GM18951 (cell line): Measurements from ENCODE around the gene CSNK1G1.
"Not testable (repeated sequence)": the region's sequence is repeated elsewhere in the genome, so short reads cannot be mapped to it uniquely, and the experiment has no call there.

Experiments used
- POLR2A ChIP-seq: IDR thresholded peaks from 4 replicates; pipeline ENCODE4 v1.6.1; 2011; ENCODE audit warnings: mild to moderate bottlenecking; ENCODE audit not compliant: insufficient read length, insufficient read depth; ENCODE audit errors: extremely low read depth
- in situ Hi-C: fragments of 300-500 bp; cut with MboI; formaldehyde crosslinking; loops from one replicate; pipeline ENCODE4 v1.12.0; 2022; ENCODE audit warnings: low sequenced_read_pairs, mixed read lengths, inconsistent platforms; ENCODE audit not compliant: unreplicated experiment

CSNK1G1 gene

GRCh38 chr15:64373360-64373759 is 17.4 kb upstream of the CSNK1G1 start:
- in situ Hi-C loops: no loop called here
- no peak for TF ChIP-seq POLR2A

DNA sequence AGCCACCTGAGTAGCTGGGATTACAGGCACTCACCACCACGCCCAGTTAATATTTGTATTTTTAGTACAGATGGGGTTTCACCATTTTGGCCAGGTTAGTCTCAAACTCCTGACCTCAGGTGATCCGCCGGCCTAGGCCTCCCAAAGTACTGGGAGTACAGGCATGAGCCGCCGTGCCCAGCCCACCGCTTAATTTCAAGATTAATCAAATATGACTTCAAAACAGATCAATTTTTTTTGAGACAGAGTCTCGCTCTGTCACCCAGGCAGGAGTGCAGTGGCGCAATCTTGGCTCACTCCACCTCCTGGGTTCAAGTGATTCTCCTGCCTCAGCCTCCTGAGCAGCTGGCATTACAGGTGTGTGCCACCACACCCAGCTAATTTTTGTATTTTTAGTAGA is 15.4 kb upstream of the CSNK1G1 start:
- in situ Hi-C loops: not testable (repeated sequence)

DNA sequence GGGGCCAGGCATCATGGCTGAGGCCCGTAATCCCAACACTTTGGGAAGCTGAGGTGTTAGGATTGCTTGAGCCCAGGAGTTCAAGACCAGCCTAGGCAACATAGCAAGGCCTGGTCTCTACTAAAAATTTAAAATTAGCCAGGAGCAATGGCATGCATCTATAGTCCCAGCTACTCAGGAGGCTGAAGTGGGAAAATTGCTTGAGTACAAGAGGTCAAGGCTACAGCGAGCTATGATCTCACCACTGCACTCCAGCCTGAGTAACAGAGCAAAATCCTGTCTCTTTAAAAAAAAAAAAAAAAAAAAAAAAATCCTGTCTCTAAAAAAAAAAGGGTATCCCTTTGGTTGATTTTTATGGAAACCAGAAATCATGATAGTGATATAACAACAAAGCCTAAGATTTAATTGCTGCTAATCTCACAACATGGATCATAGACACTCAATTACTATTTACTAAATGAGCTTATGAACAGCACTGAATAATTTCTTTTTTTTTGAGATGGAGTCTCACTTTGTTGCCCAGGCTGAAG is 13.2 kb upstream of the CSNK1G1 start:
- no peak for TF ChIP-seq POLR2A
- in situ Hi-C loops: no loop called here

- in situ Hi-C loops: no loop called here
- no peak for TF ChIP-seq POLR2A
Observed at GRCh38 chr15:64361259-64361658, 5.3 kb upstream of the CSNK1G1 start.

GRCh38 chr15:64356710-64357040 is 702 bp upstream of the CSNK1G1 start:
- in situ Hi-C loops: no loop called here
- TF ChIP-seq POLR2A: no peak

GRCh38 chr15:64355348-64355943 is 527 bp downstream of the CSNK1G1 start:
- TF ChIP-seq POLR2A: no peak
- in situ Hi-C loops: no loop called here

DNA sequence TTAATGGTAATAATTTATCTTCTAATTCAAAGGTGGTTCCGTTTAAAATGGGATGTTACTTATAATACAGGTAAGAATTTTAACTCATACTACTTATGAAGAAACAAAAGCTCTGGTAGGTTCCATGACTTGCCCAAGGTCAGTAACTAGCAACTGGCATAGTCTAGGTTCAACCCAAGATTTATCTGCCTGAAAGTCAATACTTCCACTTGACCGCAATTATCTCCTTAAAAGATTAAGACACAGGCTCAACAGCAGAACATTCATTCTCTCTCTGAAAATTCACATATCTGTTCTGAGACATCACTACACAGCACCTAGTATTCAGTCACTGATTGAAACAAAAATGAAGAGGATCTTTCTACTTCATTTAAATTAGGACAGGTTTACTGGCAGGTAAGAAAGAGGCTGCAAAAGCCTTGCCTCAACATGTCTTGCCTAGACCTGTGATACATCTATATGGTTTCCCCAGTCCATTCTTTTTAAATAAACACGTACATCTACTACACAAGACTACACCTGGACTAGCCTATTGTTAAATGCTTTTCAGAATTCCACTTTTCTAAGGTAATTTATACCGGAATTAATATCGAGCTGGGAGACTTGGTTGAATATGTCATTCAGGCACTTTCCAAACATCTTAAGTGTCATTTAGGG is 1.2 kb downstream of the CSNK1G1 start:
- TF ChIP-seq POLR2A: no peak
- in situ Hi-C loops: no loop called here

DNA sequence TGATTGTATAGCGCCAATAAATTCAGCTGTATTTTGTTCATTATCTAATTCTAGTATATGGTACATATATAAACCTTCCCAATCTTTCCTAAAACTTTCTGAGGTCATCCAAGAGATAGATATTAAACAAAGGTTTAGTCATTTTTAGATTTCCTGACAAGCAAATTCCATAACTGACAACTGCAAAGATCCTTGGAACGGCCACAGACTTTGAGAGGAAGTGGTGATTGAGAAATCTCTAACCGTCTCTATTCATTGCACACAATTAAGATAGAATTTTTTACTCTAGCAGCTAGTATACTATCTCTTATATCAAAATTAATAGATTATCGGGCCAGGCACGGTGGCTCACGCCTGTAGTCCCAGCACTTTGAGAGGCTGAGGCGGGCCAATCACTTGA is 4.7 kb downstream of the CSNK1G1 start:
- no peak for TF ChIP-seq POLR2A
- in situ Hi-C loops: no loop called here

DNA sequence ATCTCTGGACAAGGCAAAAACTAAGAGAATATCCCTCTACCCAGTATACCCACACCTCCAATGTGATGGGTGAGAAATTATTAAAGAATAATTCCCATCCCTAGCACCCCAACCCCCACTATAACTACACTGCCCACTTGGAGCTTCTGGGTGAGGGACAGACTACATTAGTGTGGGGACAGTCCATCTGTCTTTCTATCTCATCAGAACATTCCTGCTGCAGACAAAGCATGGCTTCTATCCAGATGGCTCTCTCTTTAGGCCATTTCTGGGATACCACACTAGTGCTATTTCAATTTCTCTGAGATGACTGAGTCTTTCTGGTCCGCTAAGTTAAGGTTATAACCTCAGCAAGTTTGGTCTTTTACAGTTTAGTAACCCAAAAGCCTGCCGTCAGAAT is 6.6 kb downstream of the CSNK1G1 start:
- in situ Hi-C loops: no loop called here
- TF ChIP-seq POLR2A: no peak

- no peak for TF ChIP-seq POLR2A
- in situ Hi-C loops: no loop called here
Observed at GRCh38 chr15:64348455-64348854, 7.5 kb downstream of the CSNK1G1 start.

DNA sequence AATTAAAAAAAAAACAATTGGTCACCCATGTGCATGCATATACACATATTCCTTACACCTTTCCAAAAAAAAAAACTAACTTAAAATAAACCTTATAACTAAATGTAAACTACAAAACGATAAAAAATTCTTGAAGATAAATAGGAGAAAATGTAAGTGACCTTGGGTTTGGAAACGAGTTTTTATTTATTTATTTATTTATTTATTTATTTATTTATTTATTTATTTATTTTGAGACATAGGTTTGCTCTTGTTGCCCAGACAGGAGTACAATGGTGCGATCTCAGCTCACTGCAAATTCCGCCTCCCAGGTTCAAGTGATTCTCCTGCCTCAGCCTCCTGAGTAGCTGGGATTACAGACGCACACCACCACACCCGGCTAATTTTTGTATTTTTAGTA is 9.7 kb downstream of the CSNK1G1 start:
- in situ Hi-C loops: not testable (repeated sequence)

DNA sequence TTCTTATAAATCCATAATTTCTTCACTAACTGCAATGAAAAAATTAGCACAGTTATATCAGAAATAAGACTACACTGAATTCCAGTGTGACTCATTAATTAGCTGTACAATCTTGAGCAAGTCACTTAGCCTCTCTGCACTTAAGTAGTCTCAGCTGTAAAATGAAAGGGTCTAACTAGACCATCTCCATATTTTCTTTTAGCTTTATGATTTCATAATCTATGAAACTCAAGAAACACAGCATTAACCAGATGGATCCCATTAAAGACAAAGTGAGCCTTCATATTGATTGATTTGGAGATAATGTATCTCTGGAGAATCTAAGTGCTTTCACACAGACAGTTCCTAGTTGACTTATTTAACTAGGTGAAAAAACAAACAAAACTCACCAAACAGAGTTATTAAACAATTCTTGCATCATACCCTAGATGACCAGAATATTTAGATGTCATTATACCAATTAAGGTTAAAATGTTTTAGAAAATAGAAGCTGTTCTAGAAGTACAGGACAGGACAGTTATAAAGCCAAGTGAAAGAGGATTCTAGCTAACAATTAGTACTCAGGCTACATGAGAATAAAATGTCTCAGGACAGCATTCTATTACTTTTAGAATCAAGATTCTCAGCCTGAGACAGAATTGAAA is 11.2 kb downstream of the CSNK1G1 start:
- TF ChIP-seq POLR2A: no peak
- in situ Hi-C loops: no loop called here

DNA sequence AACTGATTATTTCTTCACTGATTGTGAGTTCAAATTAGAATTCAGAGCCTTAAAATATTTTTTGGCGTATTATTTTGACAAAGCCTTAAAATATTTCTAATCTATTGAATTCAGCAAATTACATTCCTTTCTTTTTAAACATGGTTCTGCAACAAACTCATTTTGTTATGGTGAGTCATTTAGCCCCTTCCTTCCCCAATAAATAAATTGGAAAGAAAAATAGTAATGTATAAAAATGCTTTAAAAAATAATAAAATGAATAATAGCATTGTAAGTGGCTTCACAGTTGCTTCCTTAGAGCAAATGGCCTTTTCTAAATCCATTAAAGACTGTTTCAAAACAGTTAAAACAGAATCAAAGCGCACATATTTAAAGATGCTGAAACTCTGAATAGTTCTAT is 12.1 kb downstream of the CSNK1G1 start:
- in situ Hi-C loops: no loop called here
- TF ChIP-seq POLR2A: no peak

DNA sequence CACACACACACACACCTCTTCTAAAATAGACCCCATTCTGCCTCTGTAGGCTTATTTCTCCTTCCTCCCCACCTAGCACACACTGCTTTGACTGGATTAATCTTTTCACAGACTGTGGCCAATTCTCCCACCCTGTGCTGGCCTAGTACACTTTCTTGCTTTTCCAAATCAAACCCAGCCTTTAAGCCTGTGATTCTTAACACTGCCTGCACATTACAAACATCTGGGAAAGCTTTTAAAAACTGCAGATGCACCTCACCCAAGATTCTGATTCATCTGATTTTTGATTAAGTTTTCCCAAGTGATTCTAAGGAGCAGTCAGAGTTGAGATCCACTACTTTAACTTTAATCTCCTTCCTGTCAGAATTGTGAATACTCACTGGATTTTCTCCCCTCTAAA is 12.8 kb downstream of the CSNK1G1 start:
- in situ Hi-C loops: no loop called here
- TF ChIP-seq POLR2A: no peak
